ENCODE results near the gene ORC3. TPM values are rescaled to one million over a fixed set of nuclear protein-coding genes. Genes with fewer than 3 reads are reported as not detected.
"Not testable (repeated sequence)": the region's sequence is repeated elsewhere in the genome, so short reads cannot be mapped to it uniquely, and the experiment has no call there.

Gene ORC3
- total RNA-seq, 1 experiment from 2014 or later, result 46.5 TPM

DNA sequence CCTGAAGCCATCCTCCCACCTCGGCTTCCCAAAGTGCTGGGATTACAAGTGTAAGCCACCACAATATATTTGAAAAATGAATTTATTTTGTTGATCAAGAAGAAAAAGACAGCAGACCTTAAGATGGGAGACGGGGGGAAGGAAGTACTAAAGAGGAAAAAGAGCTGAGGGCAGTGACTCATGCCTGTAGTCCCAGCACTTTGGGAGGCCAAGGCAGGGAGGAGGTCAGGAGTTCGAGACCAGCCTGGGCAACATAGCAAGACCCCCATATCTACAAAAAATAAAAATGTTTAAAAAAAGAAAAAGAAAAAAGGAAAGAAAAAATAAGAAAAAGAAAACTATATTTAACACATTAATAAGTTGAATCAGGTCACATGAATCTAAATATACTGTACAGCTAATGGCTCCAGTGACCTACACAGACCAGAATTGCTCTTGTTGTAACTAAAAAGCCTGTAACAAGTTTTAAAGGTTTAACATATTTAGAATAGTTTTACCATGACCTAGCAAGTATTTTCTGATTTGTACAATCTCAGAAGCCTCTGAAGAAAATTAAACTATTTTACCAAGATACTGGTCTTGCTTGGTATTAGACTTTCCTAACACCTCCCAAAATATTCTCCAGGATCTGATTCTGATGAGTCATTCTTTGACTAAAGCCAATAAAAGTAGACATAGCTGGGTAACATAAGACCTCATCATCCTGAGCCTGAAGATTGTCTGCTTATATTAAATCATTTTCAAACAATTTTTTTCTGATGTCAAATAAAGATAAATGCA lies 116.4 kb downstream of the ORC3 start:
- H3K4me1 ChIP-seq (ENCODE audit: insufficient read depth, low read length, poor library complexity, severe bottlenecking), result peaks cover 6% of the 10 kb centered on the region
- TF ChIP-seq EZH2 (IDR thresholded peaks at IDR 0.05; ENCODE audit: borderline replicate concordance, low read depth, low read length, poor library complexity, severe bottlenecking), result no peak
- H3K9me3 ChIP-seq (ENCODE audit: low read depth, low read length, poor library complexity, severe bottlenecking), result no peaks in the 10 kb centered on the region
- ChIA-PET POLR2A (ENCODE audit: low non-redundant PET) (no interaction called here), CTCF (no interaction called here)
- H3K27ac ChIP-seq (ENCODE audit: low read depth, low read length, poor library complexity, severe bottlenecking), result no peak overlapping the region
- no peaks in the 10 kb centered on the region for H3K27me3 ChIP-seq (replicated peaks; ENCODE audit: insufficient read depth, low read depth, low read length, poor library complexity)
- no peak overlapping the region for H3K4me3 ChIP-seq (ENCODE audit: low read depth, low read length, poor library complexity, severe bottlenecking)
- no TSS peak for BruUV-seq (replicated peaks)
- no peak for DNase-seq (ENCODE audit: low spot score)
- H3K36me3 ChIP-seq (ENCODE audit: insufficient read depth, low read length, poor library complexity, severe bottlenecking), result no peaks in the 10 kb centered on the region
- intact Hi-C loops (cut with micrococcal nuclease; ENCODE audit: unreplicated experiment), result loop anchor here (10.0 kb wide), 1 partner anchor 232 kb away; the partner anchor contains the start of gene SLC35A1

DNA sequence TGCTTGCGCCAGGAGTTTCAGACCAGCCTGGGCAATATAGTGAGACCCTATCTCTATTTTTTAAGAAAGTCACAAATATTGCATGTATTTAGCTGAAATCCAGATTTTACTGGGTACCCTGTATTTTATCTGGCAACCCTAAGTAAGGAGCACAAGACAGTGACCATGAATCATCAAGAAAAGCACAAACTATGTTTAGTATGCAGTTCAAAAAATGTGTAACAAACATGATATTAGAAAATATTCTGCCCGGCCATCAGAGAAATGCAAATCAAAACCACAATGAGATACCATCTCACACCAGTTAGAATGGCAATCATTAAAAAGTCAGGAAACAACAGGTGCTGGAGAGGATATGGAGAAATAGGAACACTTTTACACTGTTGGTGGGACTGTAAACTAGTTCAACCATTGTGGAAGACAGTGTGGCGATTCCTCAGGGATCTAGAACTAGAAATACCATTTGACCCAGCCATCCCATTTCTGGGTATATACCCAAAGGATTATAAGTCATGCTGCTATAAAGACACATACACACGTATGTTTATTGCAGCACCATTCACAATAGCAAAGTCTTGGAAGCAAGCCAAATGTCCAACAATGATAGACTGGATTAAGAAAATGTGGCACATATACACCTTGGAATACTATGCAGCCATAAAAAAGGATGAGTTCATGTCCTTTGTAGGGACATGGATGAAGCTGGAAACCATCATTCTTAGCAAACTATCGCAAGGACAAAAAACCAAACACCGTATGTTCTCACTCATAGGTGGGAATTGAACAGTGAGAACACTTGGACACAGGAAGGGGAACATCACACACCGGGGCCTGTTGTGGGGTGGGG lies 118.9 kb downstream of the ORC3 start:
- DNase-seq (ENCODE audit: low spot score); POLR2A ChIA-PET (ENCODE audit: low non-redundant PET): not testable (repeated sequence)

DNA sequence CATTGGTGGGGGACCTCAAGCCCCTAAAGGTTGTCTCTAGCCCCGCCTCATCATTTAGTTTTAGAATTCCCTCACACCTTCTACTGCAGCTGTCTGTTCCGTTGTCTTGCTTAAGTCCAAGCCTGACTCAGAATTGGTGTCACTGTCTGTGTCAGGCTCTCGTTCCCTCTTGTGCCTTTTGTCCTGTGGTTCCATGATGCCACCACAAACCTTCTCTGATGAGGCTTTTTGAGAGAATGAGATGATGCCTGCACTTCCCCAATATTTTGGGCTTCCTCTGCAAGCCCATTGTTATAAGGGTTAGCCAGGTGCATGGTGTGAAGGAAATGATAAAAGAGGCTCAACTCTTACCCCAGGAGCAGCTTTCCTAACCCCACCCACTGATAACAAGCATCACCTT lies 120.2 kb downstream of the ORC3 start:
- TF ChIP-seq, protein P1, sequence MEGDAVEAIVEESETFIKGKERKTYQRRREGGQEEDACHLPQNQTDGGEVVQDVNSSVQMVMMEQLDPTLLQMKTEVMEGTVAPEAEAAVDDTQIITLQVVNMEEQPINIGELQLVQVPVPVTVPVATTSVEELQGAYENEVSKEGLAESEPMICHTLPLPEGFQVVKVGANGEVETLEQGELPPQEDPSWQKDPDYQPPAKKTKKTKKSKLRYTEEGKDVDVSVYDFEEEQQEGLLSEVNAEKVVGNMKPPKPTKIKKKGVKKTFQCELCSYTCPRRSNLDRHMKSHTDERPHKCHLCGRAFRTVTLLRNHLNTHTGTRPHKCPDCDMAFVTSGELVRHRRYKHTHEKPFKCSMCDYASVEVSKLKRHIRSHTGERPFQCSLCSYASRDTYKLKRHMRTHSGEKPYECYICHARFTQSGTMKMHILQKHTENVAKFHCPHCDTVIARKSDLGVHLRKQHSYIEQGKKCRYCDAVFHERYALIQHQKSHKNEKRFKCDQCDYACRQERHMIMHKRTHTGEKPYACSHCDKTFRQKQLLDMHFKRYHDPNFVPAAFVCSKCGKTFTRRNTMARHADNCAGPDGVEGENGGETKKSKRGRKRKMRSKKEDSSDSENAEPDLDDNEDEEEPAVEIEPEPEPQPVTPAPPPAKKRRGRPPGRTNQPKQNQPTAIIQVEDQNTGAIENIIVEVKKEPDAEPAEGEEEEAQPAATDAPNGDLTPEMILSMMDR (conservative IDR thresholded peaks at IDR 0.05; ENCODE audit: low read depth, low read length), result no peak
- no peak for TF ChIP-seq EZH2 (IDR thresholded peaks at IDR 0.05; ENCODE audit: borderline replicate concordance, low read depth, low read length, poor library complexity, severe bottlenecking)
- Histone ChIP-seq H3K4me1 (ENCODE audit: insufficient read depth, low read length, poor library complexity, severe bottlenecking) (peaks cover 6% of the 10 kb centered on the region), H3K4me3 (ENCODE audit: low read depth, low read length, poor library complexity, severe bottlenecking) (no peak overlapping the region), H3K36me3 (ENCODE audit: insufficient read depth, low read length, poor library complexity, severe bottlenecking) (no peaks in the 10 kb centered on the region), H3K27me3 (replicated peaks; ENCODE audit: insufficient read depth, low read depth, low read length, poor library complexity) (no peaks in the 10 kb centered on the region), H3K27ac (ENCODE audit: low read depth, low read length, poor library complexity, severe bottlenecking) (no peak overlapping the region), H3K9me3 (ENCODE audit: low read depth, low read length, poor library complexity, severe bottlenecking) (no peaks in the 10 kb centered on the region)
- no TSS peak for BruUV-seq (replicated peaks)
- ChIA-PET POLR2A (ENCODE audit: low non-redundant PET) (no interaction called here), CTCF (no interaction called here)
- no peak for DNase-seq (ENCODE audit: low spot score)
- intact Hi-C loops (cut with micrococcal nuclease; ENCODE audit: unreplicated experiment), result no loop called here

More for the DNA sequence above, 118.9 kb downstream of the ORC3 start:
- H3K9me3 ChIP-seq (ENCODE audit: low read depth, low read length, poor library complexity, severe bottlenecking); H3K4me3 ChIP-seq (ENCODE audit: low read depth, low read length, poor library complexity, severe bottlenecking); H3K27me3 ChIP-seq (replicated peaks; ENCODE audit: insufficient read depth, low read depth, low read length, poor library complexity); H3K27ac ChIP-seq (ENCODE audit: low read depth, low read length, poor library complexity, severe bottlenecking); CTCF ChIA-PET; BruUV-seq (replicated peaks); H3K4me1 ChIP-seq (ENCODE audit: insufficient read depth, low read length, poor library complexity, severe bottlenecking); H3K36me3 ChIP-seq (ENCODE audit: insufficient read depth, low read length, poor library complexity, severe bottlenecking): not testable (repeated sequence)
- intact Hi-C loops (cut with micrococcal nuclease; ENCODE audit: unreplicated experiment), result loop anchor here (10.0 kb wide), 1 partner anchor 234 kb away; the partner anchor contains the start of gene SLC35A1

DNA sequence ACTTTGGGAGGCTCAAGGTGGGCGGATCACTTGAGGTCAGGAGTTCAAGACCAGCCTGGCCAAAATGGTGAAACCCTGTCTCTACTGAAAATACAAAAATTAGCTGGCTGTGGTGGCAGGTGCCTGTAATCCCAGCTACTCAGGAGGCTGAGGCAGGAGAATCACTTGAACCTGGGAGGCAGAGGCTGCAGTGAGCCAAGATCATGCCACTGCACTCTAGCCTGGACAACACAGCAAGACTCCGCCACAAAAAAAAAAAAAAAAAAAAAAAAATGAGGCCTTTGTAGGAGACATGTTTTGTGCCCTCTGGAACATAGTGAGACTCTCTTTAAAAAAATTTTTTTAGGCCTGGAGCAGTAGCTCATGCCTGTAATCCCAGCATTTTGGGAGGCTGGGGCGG lies 122.8 kb downstream of the ORC3 start:
- H3K27ac ChIP-seq (ENCODE audit: low read depth, low read length, poor library complexity, severe bottlenecking); POLR2A ChIA-PET (ENCODE audit: low non-redundant PET); DNase-seq (ENCODE audit: low spot score); BruUV-seq (replicated peaks); intact Hi-C loops (cut with micrococcal nuclease; ENCODE audit: unreplicated experiment); H3K27me3 ChIP-seq (replicated peaks; ENCODE audit: insufficient read depth, low read depth, low read length, poor library complexity); H3K36me3 ChIP-seq (ENCODE audit: insufficient read depth, low read length, poor library complexity, severe bottlenecking); CTCF ChIA-PET; H3K4me3 ChIP-seq (ENCODE audit: low read depth, low read length, poor library complexity, severe bottlenecking); H3K9me3 ChIP-seq (ENCODE audit: low read depth, low read length, poor library complexity, severe bottlenecking); H3K4me1 ChIP-seq (ENCODE audit: insufficient read depth, low read length, poor library complexity, severe bottlenecking): not testable (repeated sequence)
